ENCODE results near the gene TUBA8. TPM values are rescaled to one million over a fixed set of nuclear protein-coding genes. Genes with fewer than 3 reads are reported as not detected.

TUBA8 gene
- total RNA-seq, 2 donors from 2014 or later = 67.1 to 97.3 TPM

GRCh38 chr22:18110954-18111758 lies 547 bp downstream of the TUBA8 start:
- DNase-seq (ENCODE audit: low spot score) = no peak
- H3K27ac ChIP-seq = peak overlapping the region; percentile 89 to 90
- peak overlapping the region; percentile 57 to 61 for H3K4me3 ChIP-seq
- no peaks in the 10 kb centered on the region for H3K36me3 ChIP-seq
- no peak for TF ChIP-seq CTCF (IDR thresholded peaks at IDR 0.05)
- H3K9me3 ChIP-seq = no peaks in the 10 kb centered on the region
- no peaks in the 10 kb centered on the region for H3K27me3 ChIP-seq
- peaks cover 0 to 57% of the 10 kb centered on the region in 2 donors for H3K4me1 ChIP-seq

- Histone ChIP-seq H3K27ac (peak overlapping the region; percentile 89 to 90), H3K36me3 (no peaks in the 10 kb centered on the region), H3K27me3 (no peaks in the 10 kb centered on the region), H3K4me3 (peak overlapping the region; percentile 57 to 61), H3K4me1 (peaks cover 0 to 64% of the 10 kb centered on the region in 2 donors), H3K9me3 (no peaks in the 10 kb centered on the region)
- TF ChIP-seq CTCF (IDR thresholded peaks at IDR 0.05) = no peak
- DNase-seq (ENCODE audit: low spot score) = no peak
Observed at GRCh38 chr22:18111759-18112330, 1.2 kb downstream of the TUBA8 start.

- H3K27ac ChIP-seq = peak overlapping the region; percentile 89 to 90
- no peak for DNase-seq (ENCODE audit: low spot score)
- H3K27me3 ChIP-seq = no peaks in the 10 kb centered on the region
- H3K9me3 ChIP-seq = no peaks in the 10 kb centered on the region
- TF ChIP-seq CTCF (IDR thresholded peaks at IDR 0.05) = no peak
- H3K4me1 ChIP-seq = peaks cover 0 to 64% of the 10 kb centered on the region in 2 donors
- no peaks in the 10 kb centered on the region for H3K36me3 ChIP-seq
- peak overlapping the region in 1 of 2 donors; percentile 61 for H3K4me3 ChIP-seq
Observed at GRCh38 chr22:18112440-18112839, 1.8 kb downstream of the TUBA8 start.

GRCh38 chr22:18113680-18114394 lies 3.2 kb downstream of the TUBA8 start:
- no peaks in the 10 kb centered on the region for H3K9me3 ChIP-seq
- no peaks in the 10 kb centered on the region for H3K36me3 ChIP-seq
- peaks cover 0 to 64% of the 10 kb centered on the region in 2 donors for H3K4me1 ChIP-seq
- peak overlapping the region; percentile 83 to 90 for H3K27ac ChIP-seq
- no peak overlapping the region for H3K4me3 ChIP-seq
- DNase-seq (ENCODE audit: low spot score) = no peak
- no peaks in the 10 kb centered on the region for H3K27me3 ChIP-seq
- TF ChIP-seq CTCF (IDR thresholded peaks at IDR 0.05) = no peak

GRCh38 chr22:18114495-18114894 lies 3.9 kb downstream of the TUBA8 start:
- H3K27me3 ChIP-seq = no peaks in the 10 kb centered on the region
- TF ChIP-seq CTCF (IDR thresholded peaks at IDR 0.05) = no peak
- H3K4me1 ChIP-seq = peaks cover 0 to 71% of the 10 kb centered on the region in 2 donors
- no peak for DNase-seq (ENCODE audit: low spot score)
- no peaks in the 10 kb centered on the region for H3K9me3 ChIP-seq
- H3K4me3 ChIP-seq = no peak overlapping the region
- H3K27ac ChIP-seq = peak overlapping the region; percentile 83 to 90
- H3K36me3 ChIP-seq = no peaks in the 10 kb centered on the region

All from right atrium auricular region (tissue), 2 donors.